GM19324 (cell line): Measurements from ENCODE around the gene TMEM54.

ENCODE experiments used
- ATAC-seq: cut with Tn5 transposase; IDR thresholded peaks from one replicate; pipeline ENCODE4 v1.9.1; 2021; ENCODE audit warnings: mild to moderate bottlenecking, moderate library complexity; ENCODE audit not compliant: unreplicated experiment, low FRiP score

The TMEM54 gene

GRCh38 chr1:32867151-32867550 is 34.0 kb downstream of the TMEM54 start:
- ATAC-seq, result no peak

GRCh38 chr1:32865639-32866405 is 35.4 kb downstream of the TMEM54 start:
- no peak for ATAC-seq

GRCh38 chr1:32864375-32865019 is 36.7 kb downstream of the TMEM54 start:
- ATAC-seq, result no peak

- no peak for ATAC-seq
Measured at GRCh38 chr1:32863881-32864245, 37.3 kb downstream of the TMEM54 start.

- ATAC-seq, result no peak
Measured at GRCh38 chr1:32863218-32863880, 37.8 kb downstream of the TMEM54 start.

- no peak for ATAC-seq
Measured at GRCh38 chr1:32861904-32862695, 39.1 kb downstream of the TMEM54 start.

GRCh38 chr1:32860566-32860965 is 40.6 kb downstream of the TMEM54 start:
- no peak for ATAC-seq

GRCh38 chr1:32859915-32860314 is 41.3 kb downstream of the TMEM54 start:
- no peak for ATAC-seq

GRCh38 chr1:32858791-32859190 is 42.4 kb downstream of the TMEM54 start:
- no peak for ATAC-seq

GRCh38 chr1:32858136-32858535 is 43.1 kb downstream of the TMEM54 start:
- no peak for ATAC-seq

- ATAC-seq, result no peak
Measured at GRCh38 chr1:32855861-32856617, 45.1 kb downstream of the TMEM54 start.

GRCh38 chr1:32848354-32849063 is 52.7 kb downstream of the TMEM54 start:
- no peak for ATAC-seq
